MM.1S (cell line): Measurements from ENCODE around the gene MXRA5.
"Not testable (repeated sequence)": the region's sequence is repeated elsewhere in the genome, so short reads cannot be mapped to it uniquely, and the experiment has no call there.

Experiments
- DNase-seq: peaks from one replicate; pipeline ENCODE4 v3.0.0-alpha.2; 2015
- H2AFZ ChIP-seq: fragments of 300-600 bp; sonication (generic); 2 replicates; pipeline ENCODE4 v1.6.0; 2016; ENCODE audit warnings: antibody characterized with exemption, low read length
- H3F3A ChIP-seq: fragments of 300-600 bp; sonication (generic); 2 replicates; pipeline ENCODE4 v1.6.1; 2016; ENCODE audit warnings: mild to moderate bottlenecking, antibody characterized with exemption, low read length, moderate library complexity, mixed read lengths; ENCODE audit not compliant: insufficient read depth
- H3K27ac ChIP-seq: fragments of 300-600 bp; sonication (generic); 2 replicates; pipeline ENCODE4 v1.5.1; 2016; ENCODE audit warnings: mild to moderate bottlenecking, low read length
- H3K27me3 ChIP-seq: fragments of 300-600 bp; sonication (generic); replicated peaks from 2 replicates; pipeline ENCODE4 v1.6.0; 2016; ENCODE audit warnings: low read length; ENCODE audit not compliant: insufficient read depth
- H3K36me3 ChIP-seq: fragments of 300-600 bp; sonication (generic); replicated peaks from 2 replicates; pipeline ENCODE4 v1.6.1; 2016; ENCODE audit warnings: mild to moderate bottlenecking, low read length, mixed read lengths; ENCODE audit not compliant: insufficient read depth
- H3K4me1 ChIP-seq: fragments of 300-600 bp; sonication (generic); 2 replicates; pipeline ENCODE4 v1.6.1; 2016; ENCODE audit warnings: low read length, mixed read lengths
- H3K4me2 ChIP-seq: fragments of 300-600 bp; sonication (generic); 2 replicates; pipeline ENCODE4 v1.6.0; 2016; ENCODE audit warnings: low read depth, low read length
- H3K4me3 ChIP-seq: fragments of 300-600 bp; sonication (generic); 2 replicates; pipeline ENCODE4 v1.5.1; 2016; ENCODE audit warnings: low read length, mixed read lengths
- H3K79me2 ChIP-seq: fragments of 300-600 bp; sonication (generic); 2 replicates; pipeline ENCODE4 v1.6.1; 2016; ENCODE audit warnings: mixed run types, low read length, mixed read lengths
- H3K9ac ChIP-seq: fragments of 300-600 bp; sonication (generic); 2 replicates; pipeline ENCODE4 v1.6.1; 2016; ENCODE audit warnings: low read length, mixed read lengths
- H3K9me2 ChIP-seq: fragments of 300-600 bp; sonication (generic); replicated peaks from 2 replicates; pipeline ENCODE4 v1.6.1; 2016; ENCODE audit warnings: mild to moderate bottlenecking, low read length, mixed read lengths; ENCODE audit not compliant: insufficient read depth
- H3K9me3 ChIP-seq: fragments of 300-600 bp; sonication (generic); replicated peaks from 2 replicates; pipeline ENCODE4 v1.6.1; 2016; ENCODE audit warnings: mild to moderate bottlenecking, low read length, mixed read lengths; ENCODE audit not compliant: insufficient read depth
- H4K20me1 ChIP-seq: fragments of 300-600 bp; sonication (generic); 2 replicates; pipeline ENCODE4 v1.6.1; 2016; ENCODE audit warnings: mild to moderate bottlenecking, low read length, moderate library complexity, mixed read lengths; ENCODE audit not compliant: insufficient read depth
- CTCF ChIP-seq: fragments of 300-600 bp; sonication (generic); IDR thresholded peaks from 2 replicates; pipeline ENCODE4 v1.5.1; 2016; ENCODE audit warnings: antibody characterized with exemption, low read length, mixed read lengths
- EZH2 ChIP-seq: fragments of 300-600 bp; sonication (generic); optimal IDR thresholded peaks from 2 replicates; pipeline ENCODE3; 2017; ENCODE audit warnings: low read depth, mild to moderate bottlenecking, antibody characterized with exemption, low read length, mixed read lengths
- EZH2phosphoT487 ChIP-seq: fragments of 300-600 bp; sonication (generic); IDR thresholded peaks from 2 replicates; pipeline ENCODE4 v1.6.1; 2018; ENCODE audit warnings: antibody characterized with exemption, low read length

The MXRA5 gene

GRCh38 chrX:3378156-3378555 lies 31.7 kb upstream of the MXRA5 start:
- Histone ChIP-seq H3K4me2 (no peak overlapping the region), H3K36me3 (no peaks in the 10 kb centered on the region), H3K4me3 (no peak overlapping the region), H3K27me3 (no peaks in the 10 kb centered on the region), H3K27ac (no peak overlapping the region), H3K4me1 (no peaks in the 10 kb centered on the region), H3F3A (no peaks in the 10 kb centered on the region), H4K20me1 (no peaks in the 10 kb centered on the region), H3K79me2 (no peaks in the 10 kb centered on the region), H3K9me2 (no peaks in the 10 kb centered on the region), H3K9me3 (no peaks in the 10 kb centered on the region), H2AFZ (no peak overlapping the region), H3K9ac (no peak overlapping the region)
- TF ChIP-seq EZH2: no peak
- no peak for TF ChIP-seq EZH2phosphoT487
- TF ChIP-seq CTCF: no peak
- DNase-seq: no peak

- Histone ChIP-seq H4K20me1 (no peaks in the 10 kb centered on the region), H3K9me3 (no peaks in the 10 kb centered on the region), H3K36me3 (no peaks in the 10 kb centered on the region), H3K79me2 (no peaks in the 10 kb centered on the region), H3K9me2 (no peaks in the 10 kb centered on the region), H3K4me1 (no peaks in the 10 kb centered on the region), H3K27me3 (no peaks in the 10 kb centered on the region), H3K27ac (no peak overlapping the region), H3F3A (no peaks in the 10 kb centered on the region), H3K9ac (no peak overlapping the region), H3K4me3 (no peak overlapping the region), H3K4me2 (no peak overlapping the region), H2AFZ (no peak overlapping the region)
- DNase-seq: no peak
- TF ChIP-seq CTCF (no peak), EZH2 (no peak), EZH2phosphoT487 (no peak)
Observed at GRCh38 chrX:3377560-3377959, 31.1 kb upstream of the MXRA5 start.

- not testable (repeated sequence) for H3K27me3 ChIP-seq, H2AFZ ChIP-seq
Observed at GRCh38 chrX:3375878-3376508, 29.5 kb upstream of the MXRA5 start.

GRCh38 chrX:3374108-3374800 lies 27.8 kb upstream of the MXRA5 start:
- H3K4me2 ChIP-seq: no peak overlapping the region
- TF ChIP-seq CTCF (no peak), EZH2 (no peak), EZH2phosphoT487 (no peak)
- H3K27ac ChIP-seq: no peak overlapping the region
- no peak overlapping the region for H3K4me3 ChIP-seq
- no peaks in the 10 kb centered on the region for H3K4me1 ChIP-seq
- no peaks in the 10 kb centered on the region for H3K9me2 ChIP-seq
- no peaks in the 10 kb centered on the region for H3F3A ChIP-seq
- H3K36me3 ChIP-seq: no peaks in the 10 kb centered on the region
- H2AFZ ChIP-seq: no peak overlapping the region
- no peaks in the 10 kb centered on the region for H3K27me3 ChIP-seq
- no peaks in the 10 kb centered on the region for H3K9me3 ChIP-seq
- H4K20me1 ChIP-seq: no peaks in the 10 kb centered on the region
- no peak for DNase-seq
- no peak overlapping the region for H3K9ac ChIP-seq
- no peaks in the 10 kb centered on the region for H3K79me2 ChIP-seq

More at GRCh38 chrX:3375878-3376508, 29.5 kb upstream of the MXRA5 start:
- not testable (repeated sequence) for H3K9ac ChIP-seq, H3K36me3 ChIP-seq, H3K4me1 ChIP-seq, H3F3A ChIP-seq, H3K9me2 ChIP-seq, H3K79me2 ChIP-seq, DNase-seq, H4K20me1 ChIP-seq, H3K4me3 ChIP-seq, H3K9me3 ChIP-seq, H3K27ac ChIP-seq, H3K4me2 ChIP-seq
